ENCODE results near the gene PRAC1. TPM values are rescaled to one million over a fixed set of nuclear protein-coding genes. Genes with fewer than 3 reads are reported as not detected.
"Not testable (repeated sequence)": the region's sequence is repeated elsewhere in the genome, so short reads cannot be mapped to it uniquely, and the experiment has no call there.

PRAC1 gene
- polyA plus RNA-seq, 4 donors, result not detected

- DNase-seq (ENCODE audit: low read depth in 4 of 4, low spot score in 2 of 4), result no peak
Observed at GRCh38 chr17:48727415-48728175, 5.3 kb upstream of the PRAC1 start.

DNA sequence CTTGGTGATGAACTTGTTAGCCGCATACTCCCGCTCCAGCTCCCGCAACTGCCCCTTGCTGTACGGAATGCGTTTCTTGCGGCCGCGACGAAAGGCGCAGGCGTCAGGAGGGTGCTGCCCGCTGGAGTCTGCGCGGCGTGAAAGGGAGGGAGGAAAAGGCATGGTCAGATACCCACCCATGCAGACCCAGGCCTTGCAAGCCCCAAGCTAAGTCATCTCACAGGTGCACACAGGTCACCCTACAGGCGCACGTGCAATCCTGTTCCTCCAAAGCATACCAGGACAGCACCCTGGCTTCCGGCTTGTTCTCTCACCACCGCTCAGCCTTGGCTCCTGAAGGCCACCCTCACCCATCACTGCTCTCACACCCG is 4.6 kb upstream of the PRAC1 start:
- DNase-seq (ENCODE audit: low read depth in 4 of 4, low spot score in 2 of 4), result no peak

- no peak for DNase-seq (ENCODE audit: low read depth in 4 of 4, low spot score in 2 of 4)
Observed at GRCh38 chr17:48726114-48726915, 4.0 kb upstream of the PRAC1 start.

GRCh38 chr17:48725288-48726064 is 3.2 kb upstream of the PRAC1 start:
- no peak for DNase-seq (ENCODE audit: low read depth in 4 of 4, low spot score in 2 of 4)

DNA sequence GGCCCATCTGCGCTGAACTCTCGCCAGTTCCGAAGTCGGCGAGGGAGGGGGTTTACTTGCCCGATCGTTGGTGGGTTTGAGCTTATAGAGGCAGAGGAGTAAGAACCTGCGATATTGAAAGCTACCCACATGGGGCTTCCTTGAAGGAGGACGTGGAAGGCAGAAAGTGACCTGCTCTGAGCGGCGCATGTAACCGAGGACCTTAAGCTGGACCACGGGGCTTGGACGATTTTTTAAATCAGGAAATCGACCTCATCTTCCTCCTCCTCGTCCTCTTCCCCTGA is 2.6 kb upstream of the PRAC1 start:
- no peak for DNase-seq (ENCODE audit: low read depth in 4 of 4, low spot score in 2 of 4)

GRCh38 chr17:48724251-48725003 is 2.1 kb upstream of the PRAC1 start:
- peak in 1 of 4 donors; percentile 83 for DNase-seq (ENCODE audit: low read depth in 4 of 4, low spot score in 2 of 4)

DNA sequence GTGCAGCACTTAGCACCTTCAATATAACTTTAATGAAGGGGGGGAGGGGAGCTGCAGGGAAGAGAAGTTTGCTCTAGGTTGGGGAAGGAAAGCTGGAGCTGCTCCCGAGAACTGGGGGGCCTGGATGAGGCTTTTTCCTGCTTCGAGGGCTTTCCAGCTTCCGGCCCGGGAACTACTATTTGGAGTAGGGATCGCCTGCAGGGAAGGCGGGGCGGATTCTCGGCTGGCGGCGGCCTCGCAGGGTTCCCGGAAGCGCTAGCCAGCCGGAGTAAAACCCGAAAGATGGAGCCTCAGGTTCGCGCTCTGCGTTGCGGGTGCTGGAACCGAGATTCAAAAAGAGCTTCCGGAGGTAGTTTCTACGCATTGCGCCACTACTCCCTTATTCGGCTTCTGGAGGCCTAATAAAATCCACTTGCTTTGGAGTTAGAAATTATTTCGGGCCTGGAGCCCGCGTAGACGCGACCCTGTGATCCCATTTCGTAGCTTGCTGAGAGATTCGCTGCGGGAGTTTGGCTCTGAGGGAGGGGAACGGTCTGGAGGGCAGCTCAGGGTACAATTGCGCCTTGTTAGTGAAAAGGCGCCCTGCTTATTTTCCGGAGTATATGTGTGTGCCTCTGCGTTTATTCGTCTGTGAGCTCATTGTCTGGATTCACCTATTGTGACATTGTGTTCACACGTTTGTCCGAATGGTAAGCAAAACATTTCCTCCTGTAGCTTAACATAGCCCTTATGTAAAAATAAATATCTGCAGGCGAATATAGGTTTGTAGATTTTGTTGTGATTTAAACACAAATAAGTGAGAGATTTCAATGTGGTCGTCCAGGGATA is 1.3 kb upstream of the PRAC1 start:
- DNase-seq (ENCODE audit: low read depth in 4 of 4, low spot score in 2 of 4), result no peak

- DNase-seq (ENCODE audit: low read depth in 4 of 4, low spot score in 2 of 4), result no peak
Observed at GRCh38 chr17:48722915-48723422, 651 bp upstream of the PRAC1 start, which contains the start of gene PRAC2. PRAC2 (plus strand) TSS chr17:48723185; CDS start chr17:48724411, 1,226 bp downstream.

DNA sequence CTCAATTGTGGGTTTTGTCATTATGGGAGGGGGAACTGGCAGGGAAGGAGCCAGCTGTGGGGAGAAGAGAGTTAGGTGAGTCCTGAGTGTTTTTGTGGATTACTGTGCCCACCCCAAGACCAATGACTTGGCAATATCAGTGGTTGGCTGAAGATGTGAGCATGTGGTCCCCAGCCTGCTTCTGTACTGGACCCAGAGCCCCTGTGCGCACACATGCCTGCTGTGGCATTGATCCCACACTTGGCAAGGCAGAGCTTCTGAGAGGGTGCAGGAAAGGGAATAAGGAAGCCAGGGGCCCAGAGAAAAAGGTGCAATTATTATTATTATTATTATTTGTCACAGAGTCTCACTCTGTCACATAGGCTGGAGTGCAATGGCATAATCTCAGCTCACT is 1.3 kb downstream of the PRAC1 start:
- DNase-seq (ENCODE audit: low read depth in 4 of 4, low spot score in 2 of 4), result no peak

- no peak for DNase-seq (ENCODE audit: low read depth in 4 of 4, low spot score in 2 of 4)
Observed at GRCh38 chr17:48720266-48721008, 1.9 kb downstream of the PRAC1 start.

- no peak for DNase-seq (ENCODE audit: low read depth in 4 of 4, low spot score in 2 of 4)
Observed at GRCh38 chr17:48719642-48720265, 2.6 kb downstream of the PRAC1 start.

DNA sequence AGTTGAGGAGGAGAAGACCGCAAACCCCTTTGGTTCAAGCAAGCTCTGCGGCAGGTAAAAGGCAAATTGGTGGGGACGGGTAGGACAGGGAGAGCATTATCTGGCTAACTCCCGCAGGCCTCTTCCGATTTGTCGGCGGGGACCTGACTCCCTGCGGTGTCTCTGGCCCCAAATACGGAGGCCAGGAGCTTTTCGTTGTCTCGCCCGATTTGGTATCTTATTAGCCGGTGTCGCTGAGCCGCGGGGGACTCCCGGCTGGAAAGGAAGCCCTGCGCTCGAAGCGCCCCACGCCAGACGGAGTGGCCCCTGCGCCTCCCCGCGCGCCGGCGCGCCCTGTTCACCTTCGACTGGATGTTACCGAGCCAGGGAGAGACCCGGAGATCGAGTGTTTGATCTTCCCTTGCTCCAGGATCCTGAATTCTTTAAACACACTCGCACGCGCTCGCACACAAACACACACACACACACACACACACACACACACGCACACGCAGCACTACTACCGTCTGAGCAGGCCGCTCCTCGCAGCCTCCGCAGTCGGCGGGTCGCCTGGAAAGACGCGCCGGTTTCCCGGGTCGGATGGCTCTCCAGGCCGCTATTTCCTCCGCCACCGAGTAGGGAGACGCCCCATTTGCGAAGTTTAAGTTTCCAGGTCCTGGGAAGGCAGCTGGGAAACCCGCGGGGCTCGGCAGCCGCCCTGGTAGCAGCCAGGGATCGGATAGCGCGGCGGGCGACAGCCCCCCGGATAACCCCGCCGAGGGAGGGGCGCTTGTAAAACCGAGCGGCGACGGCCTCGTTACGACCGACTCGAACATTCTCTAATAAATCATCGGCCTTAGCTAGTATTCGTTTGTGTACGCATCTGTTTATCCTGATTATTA is 3.3 kb downstream of the PRAC1 start:
- no peak for DNase-seq (ENCODE audit: low read depth in 4 of 4, low spot score in 2 of 4)

- no peak for DNase-seq (ENCODE audit: low read depth in 4 of 4, low spot score in 2 of 4)
Observed at GRCh38 chr17:48718227-48718760, 4.0 kb downstream of the PRAC1 start.

GRCh38 chr17:48717367-48718226 is 4.7 kb downstream of the PRAC1 start:
- DNase-seq (ENCODE audit: low read depth in 4 of 4, low spot score in 2 of 4), result no peak

DNA sequence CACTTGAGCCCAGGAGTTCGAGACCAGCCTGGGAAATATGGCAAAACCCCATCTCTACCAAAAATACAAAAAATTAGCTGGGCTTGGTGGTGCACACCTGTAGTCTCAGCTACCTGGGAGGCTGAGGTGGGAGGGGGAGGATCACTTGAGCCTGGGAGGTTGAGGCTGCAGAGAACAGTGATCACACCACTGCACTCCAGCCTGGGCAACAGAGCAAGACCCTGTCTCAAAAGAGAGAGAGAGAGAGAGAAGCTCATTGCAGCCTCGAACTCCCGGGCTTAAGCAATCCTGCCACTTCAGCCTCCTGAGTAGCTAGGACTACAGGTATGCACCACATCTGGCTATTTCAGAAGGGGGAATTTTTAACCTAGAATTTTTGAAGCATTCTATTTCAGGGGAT is 5.8 kb downstream of the PRAC1 start:
- DNase-seq (ENCODE audit: low read depth in 4 of 4, low spot score in 2 of 4), result not testable (repeated sequence)
